Measurements from ENCODE around the gene TGFBR3.

The TGFBR3 gene

DNA sequence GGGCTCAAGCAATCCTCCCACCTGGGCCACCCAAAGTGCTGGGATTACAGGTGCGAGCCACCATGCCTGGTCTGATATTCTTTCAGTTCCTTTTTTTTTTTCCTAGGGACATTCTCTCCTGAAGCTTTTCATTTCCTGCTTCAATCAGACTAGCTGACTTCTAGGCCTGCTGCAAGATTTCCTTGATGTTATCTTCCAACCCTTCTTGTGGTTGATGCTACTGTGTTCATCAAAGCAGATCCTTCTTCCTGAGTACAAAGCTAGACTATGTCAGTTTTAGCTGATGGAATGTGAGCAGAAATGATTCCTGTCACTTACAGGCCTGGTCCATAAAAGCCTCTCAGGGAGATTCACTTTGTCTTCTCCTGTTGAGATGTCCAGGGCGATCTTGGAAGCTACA lies 238.9 kb downstream of the TGFBR3 start:
- H3K4me3 Mint-ChIP-seq: no peak overlapping the region
- H3K36me3 Mint-ChIP-seq (ENCODE audit: low read depth): no peaks in the 10 kb centered on the region
- no peak overlapping the region for H3K27ac Mint-ChIP-seq
- H3K27me3 Mint-ChIP-seq (ENCODE audit: low read depth): no peaks in the 10 kb centered on the region
- H3K4me1 Mint-ChIP-seq: peaks cover 25% of the 10 kb centered on the region
- peaks cover 4% of the 10 kb centered on the region for H3K9me3 Mint-ChIP-seq
- TF ChIP-seq, protein P1, sequence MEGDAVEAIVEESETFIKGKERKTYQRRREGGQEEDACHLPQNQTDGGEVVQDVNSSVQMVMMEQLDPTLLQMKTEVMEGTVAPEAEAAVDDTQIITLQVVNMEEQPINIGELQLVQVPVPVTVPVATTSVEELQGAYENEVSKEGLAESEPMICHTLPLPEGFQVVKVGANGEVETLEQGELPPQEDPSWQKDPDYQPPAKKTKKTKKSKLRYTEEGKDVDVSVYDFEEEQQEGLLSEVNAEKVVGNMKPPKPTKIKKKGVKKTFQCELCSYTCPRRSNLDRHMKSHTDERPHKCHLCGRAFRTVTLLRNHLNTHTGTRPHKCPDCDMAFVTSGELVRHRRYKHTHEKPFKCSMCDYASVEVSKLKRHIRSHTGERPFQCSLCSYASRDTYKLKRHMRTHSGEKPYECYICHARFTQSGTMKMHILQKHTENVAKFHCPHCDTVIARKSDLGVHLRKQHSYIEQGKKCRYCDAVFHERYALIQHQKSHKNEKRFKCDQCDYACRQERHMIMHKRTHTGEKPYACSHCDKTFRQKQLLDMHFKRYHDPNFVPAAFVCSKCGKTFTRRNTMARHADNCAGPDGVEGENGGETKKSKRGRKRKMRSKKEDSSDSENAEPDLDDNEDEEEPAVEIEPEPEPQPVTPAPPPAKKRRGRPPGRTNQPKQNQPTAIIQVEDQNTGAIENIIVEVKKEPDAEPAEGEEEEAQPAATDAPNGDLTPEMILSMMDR (IDR thresholded peaks at IDR 0.05; ENCODE audit: unreplicated experiment in 3 of 3): no peak

DNA sequence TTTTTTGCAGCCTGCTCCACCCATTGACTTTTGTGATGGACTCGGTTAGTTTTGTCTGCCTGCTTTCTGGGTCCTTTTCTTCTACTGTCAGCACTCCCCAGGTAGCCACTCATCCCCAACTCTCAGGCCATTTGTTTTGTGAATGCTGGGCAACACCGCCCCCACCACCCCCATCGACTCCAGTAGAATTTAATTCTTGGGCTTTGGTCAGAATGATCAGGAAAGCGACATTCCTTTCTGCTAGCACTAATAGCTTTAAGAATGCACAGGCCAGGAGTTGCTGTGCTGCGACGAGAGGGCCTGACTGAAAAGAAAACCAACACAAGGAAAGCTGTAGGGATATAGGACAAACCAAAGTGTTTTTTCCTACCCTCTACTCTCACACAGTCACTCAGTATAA lies 240.9 kb downstream of the TGFBR3 start:
- TF ChIP-seq, protein P1 (IDR thresholded peaks at IDR 0.05; ENCODE audit: unreplicated experiment in 3 of 3): no peak
- Mint-ChIP-seq H3K4me3 (no peak overlapping the region), H3K27me3 (ENCODE audit: low read depth) (peaks cover 3% of the 10 kb centered on the region), H3K9me3 (peaks cover 19% of the 10 kb centered on the region), H3K36me3 (ENCODE audit: low read depth) (peaks cover 12% of the 10 kb centered on the region), H3K27ac (peak overlapping the region; percentile 62 to 81 (median 76)), H3K4me1 (peaks cover 4% of the 10 kb centered on the region)

DNA sequence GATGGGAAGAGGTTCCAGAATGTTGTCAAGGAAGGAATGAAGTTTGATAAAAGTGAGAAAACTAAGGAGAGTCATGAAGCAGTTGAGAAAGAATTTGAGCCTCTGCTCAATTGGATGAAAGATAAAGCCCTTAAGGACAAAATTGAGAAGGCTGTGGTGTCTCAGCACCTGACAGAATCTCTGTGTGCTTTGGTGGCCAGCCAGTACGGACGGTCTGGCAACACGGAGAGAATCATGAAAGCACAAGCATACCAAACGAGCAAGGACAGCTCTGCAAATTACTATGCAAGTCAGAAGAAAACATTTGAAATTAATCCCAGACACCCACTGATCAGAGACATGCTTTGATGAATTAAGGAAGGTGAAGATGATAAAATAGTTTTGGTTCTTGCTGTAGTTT lies 242.5 kb downstream of the TGFBR3 start:
- no peak overlapping the region for H3K4me3 Mint-ChIP-seq
- H3K9me3 Mint-ChIP-seq: peaks cover 22% of the 10 kb centered on the region
- H3K27ac Mint-ChIP-seq: no peak overlapping the region
- peaks cover 3% of the 10 kb centered on the region for H3K27me3 Mint-ChIP-seq (ENCODE audit: low read depth)
- peaks cover 12% of the 10 kb centered on the region for H3K36me3 Mint-ChIP-seq (ENCODE audit: low read depth)
- TF ChIP-seq, protein P1 (IDR thresholded peaks at IDR 0.05; ENCODE audit: unreplicated experiment in 3 of 3): no peak
- no peaks in the 10 kb centered on the region for H3K4me1 Mint-ChIP-seq

DNA sequence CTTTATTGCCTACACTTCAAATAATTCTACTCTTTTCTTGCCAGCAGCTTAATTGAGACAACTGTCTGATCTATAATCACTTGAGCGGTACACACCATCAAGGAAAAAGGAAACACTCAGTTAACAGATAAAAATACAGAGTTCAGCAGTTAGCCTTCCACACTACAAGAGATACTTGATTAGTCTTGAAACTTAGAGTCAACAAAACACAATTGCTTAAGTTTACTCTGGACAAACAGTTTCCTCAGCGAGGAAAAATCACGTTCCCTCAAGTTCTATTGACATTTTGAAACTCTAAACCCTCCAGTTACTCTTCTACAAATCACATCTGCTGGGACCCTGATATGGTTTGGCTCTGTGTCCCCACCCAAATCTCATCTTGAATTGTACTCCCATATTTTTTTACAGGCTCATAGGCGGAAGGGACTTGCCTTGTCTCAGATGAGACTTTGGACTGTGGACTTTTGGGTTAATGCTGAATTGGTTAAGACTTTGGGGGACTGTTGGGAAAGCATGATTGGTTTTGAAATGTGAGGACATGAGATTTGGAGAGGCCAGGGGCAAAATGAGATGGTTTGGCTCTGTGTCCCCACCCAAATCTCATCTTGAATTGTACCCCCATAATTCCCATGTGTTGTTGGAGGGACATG lies 244.9 kb downstream of the TGFBR3 start:
- Mint-ChIP-seq H3K36me3 (ENCODE audit: low read depth) (peaks cover 12% of the 10 kb centered on the region), H3K27me3 (ENCODE audit: low read depth) (peaks cover 3% of the 10 kb centered on the region), H3K4me3 (no peak overlapping the region), H3K27ac (no peak overlapping the region), H3K9me3 (peaks cover 22% of the 10 kb centered on the region), H3K4me1 (no peaks in the 10 kb centered on the region)
- TF ChIP-seq, protein P1 (IDR thresholded peaks at IDR 0.05; ENCODE audit: unreplicated experiment in 3 of 3): no peak

DNA sequence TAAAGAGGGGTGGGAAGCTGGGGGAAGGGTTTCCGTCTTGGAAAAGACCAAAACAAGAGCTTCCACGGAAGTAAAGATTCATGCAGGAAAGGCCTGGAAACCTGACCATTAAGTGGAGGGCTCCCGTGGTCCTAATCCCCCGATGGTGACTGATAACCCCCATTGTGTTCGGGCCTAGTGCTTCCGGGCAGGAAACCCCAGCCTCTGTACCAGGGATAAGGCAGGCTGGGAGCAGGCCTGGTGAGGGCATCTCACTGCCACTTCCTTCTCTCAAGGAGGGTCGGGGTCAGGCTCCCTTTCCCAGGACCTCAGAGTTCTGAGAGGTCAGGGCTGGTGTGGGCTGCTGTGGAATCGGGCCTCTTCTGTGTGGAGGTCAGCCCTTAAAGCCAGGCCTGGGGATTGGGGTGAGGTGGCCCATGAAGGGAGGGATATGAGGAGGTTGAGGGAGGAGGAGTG lies 248.4 kb downstream of the TGFBR3 start:
- Mint-ChIP-seq H3K27me3 (ENCODE audit: low read depth) (peaks cover 3% of the 10 kb centered on the region), H3K27ac (no peak overlapping the region), H3K36me3 (ENCODE audit: low read depth) (peaks cover 12% of the 10 kb centered on the region), H3K4me1 (no peaks in the 10 kb centered on the region), H3K4me3 (no peak overlapping the region), H3K9me3 (peaks cover 22% of the 10 kb centered on the region)
- TF ChIP-seq, protein P1 (IDR thresholded peaks at IDR 0.05; ENCODE audit: unreplicated experiment in 3 of 3): no peak

DNA sequence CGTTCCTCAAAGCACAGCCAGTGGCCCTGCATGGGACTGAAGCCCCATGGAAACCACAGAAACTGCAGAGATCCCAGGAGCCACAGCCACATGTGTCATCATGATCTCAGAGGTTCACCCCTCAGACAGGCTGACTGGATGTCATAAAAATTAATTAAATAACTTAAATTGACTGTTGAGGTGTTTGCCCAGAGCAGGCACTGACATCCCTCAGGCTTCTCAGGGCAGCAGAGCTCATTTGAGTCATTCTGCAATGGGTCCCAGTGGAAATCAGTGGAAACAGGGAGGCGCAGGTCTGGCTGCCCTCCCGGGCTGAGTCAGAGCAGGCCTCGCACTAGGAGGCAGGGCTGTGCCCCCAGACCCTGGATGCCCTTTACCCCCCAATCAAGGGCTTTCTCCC lies 250.2 kb downstream of the TGFBR3 start:
- no peak overlapping the region for H3K27ac Mint-ChIP-seq
- TF ChIP-seq, protein P1 (IDR thresholded peaks at IDR 0.05; ENCODE audit: unreplicated experiment in 3 of 3): no peak
- peaks cover 3% of the 10 kb centered on the region for H3K36me3 Mint-ChIP-seq (ENCODE audit: low read depth)

More for the DNA sequence above, 250.2 kb downstream of the TGFBR3 start:
- Mint-ChIP-seq H3K4me1 (no peaks in the 10 kb centered on the region), H3K9me3 (peaks cover 7% of the 10 kb centered on the region), H3K4me3 (no peak overlapping the region), H3K27me3 (ENCODE audit: low read depth) (no peaks in the 10 kb centered on the region)

All from nephron (organoid).